Hindlimb muscle (tissue), 1 donor: ENCODE results near the gene ZNF749. TPM values are rescaled to one million over a fixed set of nuclear protein-coding genes. Genes with fewer than 3 reads are reported as not detected.
A peak's percentile ranks its signal among the peaks of the same experiment; 100 is the strongest.

Source experiments
- DNase-seq: peaks from one replicate; pipeline ENCODE4 v3.0.0-alpha.2; 2013
- polyA plus RNA-seq: library from polyadenylated mRNA; unstranded; fragments of 120-200 nt; gene quantifications from one replicate; pipeline ENCODE4 v1.2.1, GENCODE V29; 2013; ENCODE audit not compliant: insufficient read length

The ZNF749 gene
- 6.6 TPM for polyA plus RNA-seq

DNA sequence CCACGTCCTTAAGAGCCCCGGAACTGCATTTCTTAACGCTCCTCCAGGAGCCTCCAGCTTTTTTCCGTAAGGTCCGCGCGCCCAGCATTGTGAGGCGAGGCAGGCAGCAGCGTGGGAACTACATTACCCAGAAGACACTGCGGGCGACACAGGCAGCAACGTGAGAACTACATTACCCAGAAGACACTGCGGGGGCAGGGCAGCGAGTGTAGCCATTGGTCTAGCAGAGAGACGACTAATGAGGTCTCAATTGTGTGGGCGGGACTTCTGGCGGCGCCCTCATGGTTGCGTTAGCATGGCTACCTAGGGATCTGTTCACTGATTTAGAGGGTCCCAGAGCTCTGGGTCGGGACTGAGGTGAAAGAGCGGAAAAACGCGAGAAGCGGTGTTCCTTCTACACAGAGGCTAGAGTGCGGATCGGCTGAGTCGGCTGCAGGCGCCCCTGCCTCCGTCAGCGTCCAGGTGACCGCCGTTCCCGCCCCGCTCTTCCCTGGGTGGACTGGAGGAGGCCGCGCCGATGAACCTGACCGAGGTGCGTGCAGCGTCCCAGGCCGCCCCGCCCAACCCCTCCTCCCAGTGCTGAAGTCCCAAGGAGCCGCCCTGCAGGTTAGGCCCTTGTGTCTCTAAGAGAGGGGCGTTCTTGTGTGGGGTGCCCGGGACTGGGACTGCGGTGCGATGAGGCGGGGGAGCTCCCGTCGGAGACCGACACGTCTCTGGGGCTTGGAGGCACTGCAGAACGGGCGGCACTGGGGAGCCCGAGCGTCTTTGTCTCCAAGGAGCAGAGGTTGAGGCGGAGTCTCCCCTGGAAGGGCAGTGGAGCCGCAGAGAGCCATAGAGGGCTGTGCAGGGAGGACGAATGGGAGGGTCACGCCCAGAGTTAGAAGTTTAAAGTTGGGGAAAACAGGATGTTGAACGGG is at the start of gene ZNF749:
ZNF749 (plus strand) TSS at position 264 of the 917 bp plus-strand sequence; CDS start at position 518, 254 bp downstream.
- DNase-seq = peak; percentile 99

DNA sequence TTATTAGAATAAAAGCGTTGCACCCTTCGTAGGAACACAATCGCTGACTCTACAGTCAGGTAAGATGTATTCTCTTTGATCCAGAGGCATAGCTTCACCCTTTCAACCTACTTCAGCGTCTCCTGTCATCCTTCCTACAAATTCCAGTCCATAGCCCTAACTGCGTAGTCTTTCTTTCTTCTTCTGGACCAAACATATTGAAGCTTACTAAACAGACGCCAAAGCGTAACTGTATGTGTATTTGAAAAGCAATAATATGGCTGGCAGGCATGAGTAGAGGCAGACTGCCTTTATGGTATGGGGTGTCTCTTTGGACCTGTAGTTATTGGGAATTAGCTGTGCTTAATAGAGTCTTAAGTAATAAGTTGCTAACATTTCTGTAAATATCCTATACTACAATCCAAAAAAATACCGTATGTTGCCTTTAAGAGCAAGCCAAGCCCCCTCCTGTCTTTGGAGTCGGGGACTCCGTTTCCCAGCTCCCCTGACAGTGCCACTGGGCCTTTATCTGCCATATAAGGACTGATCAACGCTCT is 45.9 kb upstream of the ZNF749 start:
- no peak for DNase-seq

DNA sequence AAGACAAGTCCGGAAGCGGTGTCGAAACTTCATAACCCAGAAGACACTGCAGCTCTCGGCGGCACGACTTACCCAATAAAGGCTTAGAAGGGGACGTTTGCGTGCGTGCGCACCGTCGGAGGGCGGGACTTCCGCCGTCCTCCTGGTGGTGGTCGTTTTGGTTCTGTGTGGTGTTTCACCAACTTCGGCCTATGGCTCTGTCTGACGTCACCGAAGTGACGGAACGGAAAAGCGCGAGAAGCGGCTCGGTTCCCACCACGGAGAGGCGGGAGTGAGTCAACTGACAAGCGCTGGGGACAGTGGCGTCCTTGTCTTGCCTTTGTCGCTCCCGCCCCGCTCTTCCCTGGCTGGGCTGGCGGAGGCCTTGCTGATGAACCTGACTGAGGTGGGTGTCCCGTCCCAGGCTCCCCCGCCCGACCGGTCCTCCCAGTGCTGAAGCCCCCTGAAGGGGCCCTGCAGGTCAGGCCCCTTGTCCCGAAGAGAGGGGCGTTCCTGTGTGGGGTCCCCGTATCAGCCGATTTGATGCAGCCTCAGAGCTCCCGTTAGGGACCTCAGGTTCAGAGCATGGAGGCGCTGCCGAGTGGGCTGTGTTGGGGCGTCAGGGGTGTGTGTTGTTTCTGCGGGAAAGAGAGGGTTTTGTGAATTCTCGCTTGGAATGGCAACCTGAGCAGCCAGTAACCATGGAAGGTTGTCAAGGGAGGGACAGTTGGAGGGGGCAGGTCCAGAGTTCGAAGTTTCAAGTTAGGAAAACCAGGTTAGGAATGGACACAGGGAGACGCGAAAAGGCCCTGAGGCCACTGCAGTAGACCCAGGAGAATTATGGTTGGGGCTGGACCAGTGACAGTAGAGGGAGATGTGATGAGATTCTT is 45.2 kb upstream of the ZNF749 start, which contains the start of gene ZNF548:
ZNF548 (plus strand) TSS at position 125 of the 869 bp plus-strand sequence; CDS start at position 371, 246 bp downstream.
- DNase-seq = peak; percentile 98

DNA sequence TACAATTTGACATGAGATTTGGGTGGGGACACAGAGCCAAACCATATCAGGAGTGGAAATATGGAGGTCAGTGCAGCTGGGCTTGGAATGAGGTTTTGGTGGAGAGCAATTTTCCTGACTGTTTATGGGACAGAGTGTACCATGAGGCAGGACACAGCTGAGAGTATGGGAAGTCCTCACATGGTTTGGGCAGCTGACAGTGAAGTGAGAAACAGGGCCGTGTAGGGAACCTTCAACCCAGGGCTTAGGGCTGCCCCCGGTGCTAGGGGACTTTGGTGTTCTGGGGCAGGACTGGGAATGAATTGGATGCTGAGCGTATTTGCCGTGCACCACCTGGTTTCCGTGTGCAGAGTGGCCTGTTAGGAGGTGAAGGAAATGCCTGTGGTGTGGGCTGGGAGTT is 39.4 kb upstream of the ZNF749 start:
- no peak for DNase-seq

DNA sequence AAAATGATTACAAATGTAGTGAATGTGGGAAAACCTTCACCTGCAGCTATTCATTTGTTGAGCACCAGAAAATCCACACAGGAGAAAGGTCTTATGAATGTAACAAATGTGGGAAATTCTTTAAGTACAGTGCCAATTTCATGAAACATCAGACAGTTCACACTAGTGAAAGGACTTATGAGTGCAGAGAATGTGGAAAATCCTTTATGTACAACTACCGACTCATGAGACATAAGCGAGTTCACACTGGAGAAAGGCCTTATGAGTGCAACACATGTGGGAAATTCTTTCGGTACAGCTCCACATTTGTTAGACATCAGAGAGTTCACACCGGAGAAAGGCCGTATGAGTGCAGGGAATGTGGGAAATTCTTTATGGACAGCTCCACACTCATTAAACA is 36.3 kb upstream of the ZNF749 start:
- DNase-seq = no peak

DNA sequence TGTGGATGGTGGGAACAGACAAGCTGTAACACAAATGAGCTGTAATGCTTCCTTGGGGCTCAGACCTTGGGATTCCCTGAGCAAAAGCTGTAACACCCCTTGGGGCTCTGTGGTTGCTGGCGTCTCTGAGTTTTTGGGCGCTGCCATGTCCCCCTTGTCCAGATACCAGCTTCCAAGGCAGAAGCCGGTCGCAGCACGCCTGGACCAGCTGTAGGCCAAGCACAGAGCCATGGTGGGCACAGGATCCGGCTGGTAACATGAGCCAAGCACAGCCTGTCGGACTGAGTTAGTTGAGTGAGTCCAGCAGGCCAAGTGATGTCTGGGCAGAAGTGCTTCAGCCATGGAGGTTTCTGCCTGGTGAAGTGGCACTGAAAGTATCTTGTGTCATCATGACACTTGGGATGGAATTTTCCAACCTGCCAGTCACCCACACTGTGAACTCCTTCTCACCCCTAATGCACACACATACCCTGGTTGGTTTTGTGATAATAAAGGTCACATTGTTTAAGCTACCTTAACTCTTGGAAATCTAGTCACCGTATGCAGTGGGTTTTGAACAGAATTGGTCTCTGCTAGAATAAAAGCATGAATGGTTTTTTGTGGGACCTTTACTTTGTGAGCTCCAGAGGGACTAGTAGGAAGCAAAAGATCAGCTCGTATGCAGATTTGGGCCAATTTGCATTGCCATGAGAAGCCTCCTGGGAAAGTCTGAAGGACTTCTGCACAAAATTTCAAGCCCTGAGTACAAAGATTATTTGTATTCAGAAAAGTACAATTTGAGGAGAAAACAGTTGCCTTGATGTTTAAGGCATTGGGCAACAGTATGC is 31.2 kb upstream of the ZNF749 start:
- DNase-seq = no peak

DNA sequence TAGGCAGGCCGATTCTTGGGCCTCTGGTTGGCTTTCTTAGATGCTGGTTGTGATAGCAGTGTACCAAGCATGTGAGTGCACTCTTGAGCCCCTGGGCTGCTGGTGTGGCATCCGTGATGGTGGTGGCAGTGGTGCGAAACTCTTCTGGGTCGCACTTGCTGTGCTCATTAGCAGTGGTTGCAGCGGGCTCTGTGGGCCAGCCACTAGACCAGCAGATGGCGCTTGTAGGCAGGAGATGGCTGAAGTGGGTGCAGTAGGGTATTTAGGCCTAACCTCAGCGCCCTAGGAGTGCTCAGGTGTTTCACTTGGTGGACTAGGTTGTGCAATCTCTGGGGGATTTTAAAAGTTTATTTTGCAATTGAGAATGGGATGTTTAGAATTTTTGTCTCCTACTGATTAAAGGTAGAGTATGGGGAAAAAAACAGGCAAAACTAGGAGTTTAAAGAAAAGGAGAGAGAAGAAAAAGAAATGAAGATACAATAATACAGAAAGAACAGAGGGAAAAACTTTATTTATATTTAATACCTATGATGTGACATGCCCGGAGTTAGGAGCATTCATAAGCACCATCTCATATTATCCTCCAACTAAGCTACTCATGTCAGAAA is 28.5 kb upstream of the ZNF749 start:
- DNase-seq = no peak

DNA sequence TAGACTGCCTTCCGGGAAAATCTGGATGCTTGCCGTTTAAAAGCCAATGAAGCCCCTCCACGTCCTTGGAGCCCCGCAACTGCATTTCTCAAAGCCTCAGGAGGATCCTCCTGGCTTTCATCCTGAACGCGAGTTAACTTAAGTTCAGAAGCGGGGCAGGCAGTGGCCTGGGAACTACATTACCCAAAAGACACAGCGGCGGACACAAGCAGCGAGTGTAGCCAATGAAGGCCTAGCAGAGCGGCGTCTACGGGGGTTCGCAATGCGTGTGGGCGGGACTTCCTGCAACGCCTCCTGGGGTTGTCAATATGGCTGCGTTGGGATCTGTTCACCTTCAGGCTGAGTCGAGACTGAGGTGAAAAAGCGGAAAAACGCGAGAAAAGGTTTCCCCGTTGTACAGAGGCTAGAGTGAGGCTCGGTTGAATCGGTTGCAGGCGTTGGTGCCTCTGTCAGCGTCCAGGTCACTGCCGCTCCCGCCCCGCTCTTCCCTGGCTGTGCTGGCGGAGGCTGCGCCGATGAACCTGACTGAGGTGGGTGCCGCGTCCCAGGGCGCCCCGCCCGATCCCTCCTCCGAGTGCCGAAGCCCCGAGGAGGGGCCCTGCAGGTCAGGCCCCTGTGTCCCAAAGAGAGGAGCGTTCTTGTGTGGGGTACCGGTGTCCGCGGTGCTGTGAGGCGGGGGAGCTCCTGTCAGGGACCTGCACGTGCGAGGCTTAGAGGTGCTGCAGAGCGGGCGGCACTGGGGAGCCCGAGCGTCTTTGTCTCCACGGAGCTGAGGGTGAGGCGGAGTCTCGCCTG is 24.1 kb upstream of the ZNF749 start, which contains the start of gene ZNF17:
ZNF17 (plus strand) TSS at position 285 of the 795 bp plus-strand sequence. CDS start 2,455 bp downstream, outside the sequence.
- peak; percentile 94 for DNase-seq

DNA sequence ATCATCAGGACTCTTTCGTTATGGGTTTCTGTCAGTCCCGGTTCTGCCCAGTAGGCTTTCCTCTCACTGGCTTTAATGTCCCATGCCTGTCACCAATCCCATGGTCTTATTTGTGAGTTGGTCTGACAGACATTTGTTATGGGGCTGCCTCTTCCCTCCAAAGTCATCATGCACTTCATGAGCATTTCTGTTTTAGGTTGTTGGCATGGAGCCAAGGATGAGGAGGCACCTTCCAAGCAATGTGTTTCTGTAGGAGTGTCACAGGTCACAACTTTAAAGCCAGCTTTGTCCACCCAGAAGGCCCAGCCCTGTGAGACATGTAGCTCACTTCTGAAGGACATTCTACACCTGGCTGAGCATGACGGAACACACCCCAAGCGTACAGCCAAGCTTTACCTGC is 15.7 kb upstream of the ZNF749 start:
- DNase-seq = no peak

DNA sequence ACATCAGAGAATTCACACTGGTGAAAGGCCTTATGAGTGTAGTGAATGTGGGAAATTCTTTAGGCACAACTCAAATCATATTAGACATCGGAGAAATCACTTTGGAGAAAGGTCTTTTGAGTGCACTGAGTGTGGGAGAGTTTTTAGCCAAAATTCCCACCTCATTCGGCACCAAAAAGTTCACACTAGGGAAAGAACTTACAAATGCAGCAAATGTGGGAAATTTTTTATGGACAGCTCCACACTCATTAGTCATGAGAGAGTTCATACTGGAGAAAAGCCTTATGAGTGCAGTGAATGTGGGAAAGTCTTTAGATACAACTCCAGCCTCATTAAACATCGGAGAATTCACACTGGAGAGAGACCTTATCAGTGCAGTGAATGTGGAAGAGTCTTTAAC is 14.1 kb upstream of the ZNF749 start:
- DNase-seq = no peak

DNA sequence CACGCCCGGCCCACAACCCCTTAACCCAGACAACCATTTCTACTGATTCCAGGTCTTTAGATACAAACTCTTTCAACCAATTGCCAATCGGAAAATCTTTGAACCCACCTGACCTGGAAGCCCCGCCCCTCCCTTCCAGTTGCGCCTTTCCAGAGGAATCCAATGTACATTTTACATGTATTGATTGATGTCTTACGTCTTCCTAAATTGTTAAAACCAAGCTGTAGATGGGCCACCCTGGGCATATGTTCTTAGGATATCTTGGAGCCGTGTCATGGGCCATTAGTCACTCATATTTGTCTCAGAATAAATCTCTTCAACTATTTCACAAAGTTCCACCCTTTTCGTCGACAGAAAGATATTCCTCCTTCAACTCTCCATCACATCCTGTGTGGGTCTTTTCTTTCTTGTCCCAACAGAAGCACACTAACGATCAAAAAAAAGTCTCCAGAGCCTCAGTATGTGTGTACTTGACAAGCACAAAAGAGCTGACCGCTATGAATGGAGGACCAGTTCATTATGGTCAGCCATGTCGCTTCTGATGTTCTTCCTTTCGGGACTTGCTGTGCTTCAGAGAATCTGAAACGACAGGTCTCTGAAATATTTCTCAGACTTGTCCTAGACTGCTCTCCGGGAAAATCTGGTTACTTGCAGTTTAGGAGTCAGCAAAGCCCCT is 601 bp upstream of the ZNF749 start:
- DNase-seq = no peak

DNA sequence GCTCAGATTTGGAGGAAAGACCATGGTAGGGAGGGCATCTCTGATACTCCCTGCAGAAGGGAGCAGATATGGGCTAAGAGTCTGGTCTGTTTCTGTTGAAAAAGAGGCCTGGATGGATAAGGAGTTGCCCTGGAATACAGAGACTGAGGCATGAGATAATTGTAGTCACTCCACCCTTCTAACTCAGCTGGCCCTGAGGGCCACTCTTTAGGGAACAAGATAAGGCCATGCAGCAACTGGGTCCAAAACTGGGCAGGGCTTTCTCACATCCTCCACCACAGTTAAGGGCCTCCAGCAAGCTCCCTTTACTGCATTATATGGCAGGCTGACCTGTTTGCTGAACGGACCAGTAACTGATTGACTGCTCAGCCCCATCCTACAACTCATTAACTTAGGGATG is 1.3 kb downstream of the ZNF749 start:
- DNase-seq = no peak

DNA sequence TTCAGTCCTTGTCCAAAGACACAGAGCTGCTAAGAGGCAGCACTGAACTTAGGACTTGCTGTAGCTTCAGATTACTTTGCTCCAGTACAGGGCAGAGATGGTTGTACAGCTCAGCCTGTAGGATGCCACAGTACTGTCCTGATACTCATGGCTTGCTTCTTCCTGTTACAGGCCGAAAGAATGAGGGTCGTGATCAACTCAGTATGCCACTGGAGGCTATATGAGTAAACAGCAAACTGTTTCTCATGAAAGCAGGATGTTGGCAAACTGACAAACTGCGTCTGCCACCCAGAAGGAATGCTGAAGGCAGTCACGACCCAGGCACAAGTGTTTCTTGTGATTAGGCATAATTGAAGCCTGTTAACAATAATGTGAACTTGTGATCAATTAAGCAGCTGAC is 2.8 kb downstream of the ZNF749 start:
- no peak for DNase-seq

DNA sequence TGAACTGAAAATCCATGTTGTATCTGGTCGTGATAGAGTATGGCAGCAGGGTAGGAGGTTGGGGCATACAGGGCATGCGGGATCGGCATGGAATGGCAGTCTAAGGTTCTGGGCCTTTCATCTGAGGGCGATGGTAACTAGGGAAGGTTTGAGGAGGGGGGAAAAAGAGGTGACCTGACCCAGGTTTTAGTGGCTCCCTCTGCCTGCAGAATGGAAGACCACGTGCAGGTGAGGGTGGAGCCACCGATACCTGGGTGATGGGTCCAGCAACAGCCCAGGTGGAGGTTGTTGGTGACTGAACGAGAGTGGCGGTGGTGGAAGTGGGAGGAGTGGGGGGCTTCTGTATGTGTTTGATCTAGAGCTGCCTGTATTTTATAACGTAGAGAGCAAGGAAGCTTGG is 3.8 kb downstream of the ZNF749 start:
- no peak for DNase-seq

DNA sequence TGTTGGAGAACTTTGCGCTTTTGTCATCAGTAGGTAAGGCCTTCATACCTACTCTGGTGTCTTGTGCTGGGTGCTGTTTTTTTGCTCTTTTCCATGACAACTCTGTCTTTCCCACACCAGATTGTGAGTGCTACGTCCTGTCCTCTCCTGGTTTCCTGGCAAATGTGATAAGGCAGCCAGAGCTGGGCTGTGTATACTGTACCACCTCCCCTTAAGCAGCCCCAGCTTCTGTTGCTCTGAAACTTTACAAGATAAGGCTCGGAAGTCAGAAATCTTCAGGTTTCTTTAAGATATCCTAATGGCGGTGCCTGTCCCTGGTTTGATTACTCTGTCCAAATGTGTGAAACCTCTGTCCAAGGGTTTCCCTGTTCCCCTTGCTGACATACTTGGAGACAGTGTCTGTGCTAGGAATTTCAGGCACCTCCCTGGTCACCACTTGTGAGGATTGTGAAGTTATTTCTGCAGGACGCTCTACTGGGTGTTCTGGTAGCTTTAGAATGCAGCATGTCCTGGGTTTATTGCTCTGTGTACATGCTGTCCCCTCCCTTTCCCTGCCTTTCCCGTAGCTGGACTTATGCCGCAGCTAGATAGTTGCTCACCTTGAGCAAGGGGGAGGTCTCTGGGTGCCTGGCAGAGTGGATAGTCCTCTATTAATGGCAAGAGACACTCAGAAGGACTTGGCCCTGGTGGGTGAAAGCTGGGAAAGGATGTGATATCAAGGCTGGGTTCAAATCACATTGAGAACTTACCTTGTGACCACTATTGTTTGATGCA is 7.0 kb downstream of the ZNF749 start:
- no peak for DNase-seq

DNA sequence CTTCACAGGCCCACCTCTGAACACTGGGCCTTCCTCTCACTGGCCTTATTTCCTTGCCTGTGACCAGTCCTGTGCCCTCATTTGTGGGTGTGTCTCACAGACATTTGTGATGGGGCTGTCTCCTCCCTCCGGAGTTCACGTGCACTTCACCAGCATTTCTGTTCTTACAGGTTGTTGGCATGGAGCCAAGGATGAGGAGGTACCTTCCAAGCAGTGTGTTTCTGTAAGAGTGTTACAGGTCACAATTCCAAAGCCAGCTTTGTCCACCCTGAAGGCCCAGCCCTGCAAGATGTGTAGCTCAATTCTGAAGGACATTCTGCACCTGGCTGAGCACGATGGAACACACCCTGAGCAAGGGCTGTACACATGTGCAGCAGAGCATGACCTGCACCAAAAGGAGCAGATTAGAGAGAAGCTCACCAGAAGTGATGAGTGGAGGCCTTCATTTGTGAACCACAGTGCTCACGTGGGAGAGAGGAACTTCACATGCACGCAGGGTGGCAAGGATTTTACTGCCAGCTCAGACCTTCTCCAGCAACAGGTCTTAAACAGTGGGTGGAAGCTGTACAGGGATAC is 8.1 kb downstream of the ZNF749 start:
- no peak for DNase-seq

DNA sequence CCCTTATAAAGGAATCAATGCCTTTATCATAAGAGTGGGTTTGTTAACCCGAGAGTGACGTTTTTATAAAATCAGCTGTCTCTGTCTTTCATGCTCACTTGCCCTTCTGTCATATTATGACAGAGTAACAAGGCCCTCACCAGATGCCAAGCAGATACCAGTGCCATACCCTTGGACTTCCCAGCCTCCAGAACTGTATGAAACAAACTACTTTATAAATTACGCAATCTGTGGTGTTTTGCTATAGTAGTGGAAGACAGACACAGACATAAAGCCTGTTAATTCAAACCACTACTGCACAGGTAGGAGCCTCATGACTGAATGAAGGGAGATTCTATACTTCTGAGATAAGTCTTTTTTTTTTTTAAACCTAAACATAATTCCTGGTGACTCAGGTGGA is 17.2 kb downstream of the ZNF749 start:
- no peak for DNase-seq

DNA sequence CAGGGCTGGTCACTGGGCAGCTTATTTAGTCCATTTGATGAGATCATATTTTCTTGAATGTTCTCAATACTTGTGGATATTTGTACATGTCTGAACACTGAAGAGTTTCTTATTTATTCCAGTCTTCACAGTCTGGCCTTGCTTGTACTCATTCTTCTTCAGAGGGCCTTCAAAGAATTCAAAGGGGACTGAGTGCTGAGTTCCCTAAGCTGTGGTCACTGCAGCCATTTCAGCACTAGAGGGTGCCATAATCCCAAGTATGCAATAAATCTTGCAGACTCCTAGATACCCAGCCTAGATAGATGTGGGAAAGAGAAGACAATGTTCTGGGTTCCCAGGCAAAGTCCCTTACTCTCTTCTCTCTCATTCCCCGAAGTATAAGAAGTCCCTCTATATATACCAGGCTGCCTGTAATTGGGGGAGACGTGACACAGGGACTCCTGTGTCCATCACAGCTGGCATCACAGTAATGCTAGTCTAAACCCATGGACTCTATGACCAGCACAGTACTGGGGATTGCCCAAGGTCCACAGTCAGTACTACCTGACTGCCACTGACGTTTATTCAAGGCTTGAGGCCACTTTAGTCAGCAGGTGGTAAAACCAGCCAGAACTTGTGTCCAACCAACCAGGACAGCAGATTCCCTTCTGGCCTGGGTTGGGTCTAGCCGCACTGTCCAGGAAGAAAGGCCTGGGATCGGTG is 30.7 kb downstream of the ZNF749 start:
- DNase-seq = no peak
